ENCODE data around the gene GHRL.
"Not testable (repeated sequence)": the region's sequence is repeated elsewhere in the genome, so short reads cannot be mapped to it uniquely, and the experiment has no call there.

The GHRL gene

GRCh38 chr3:10322352-10322710, 29.6 kb upstream of the GHRL start:
- no peak for DNase-seq

- DNase-seq = no peak
These were observed 29.0 kb upstream of the GHRL start for GRCh38 chr3:10321630-10322351.

GRCh38 chr3:10320320-10320677, 27.6 kb upstream of the GHRL start:
- no peak for DNase-seq

GRCh38 chr3:10319804-10320203, 27.1 kb upstream of the GHRL start:
- DNase-seq = peak; percentile 21

- no peak for DNase-seq
These were observed 26.5 kb upstream of the GHRL start for GRCh38 chr3:10319251-10319650.

- DNase-seq = no peak
These were observed 25.2 kb upstream of the GHRL start for GRCh38 chr3:10317961-10318350.

GRCh38 chr3:10317311-10317960, 24.7 kb upstream of the GHRL start:
- DNase-seq = no peak

GRCh38 chr3:10315771-10316344, 23.1 kb upstream of the GHRL start:
- no peak for DNase-seq

- no peak for DNase-seq
These were observed 22.4 kb upstream of the GHRL start for GRCh38 chr3:10315101-10315500.

- no peak for DNase-seq
These were observed 20.1 kb upstream of the GHRL start for GRCh38 chr3:10312861-10313260.

GRCh38 chr3:10312391-10312790, 19.6 kb upstream of the GHRL start:
- no peak for DNase-seq

- no peak for DNase-seq
These were observed 19.0 kb upstream of the GHRL start for GRCh38 chr3:10311710-10312109.

GRCh38 chr3:10310578-10310977, 17.8 kb upstream of the GHRL start:
- DNase-seq = peak; percentile 59

GRCh38 chr3:10309736-10310135, 17.0 kb upstream of the GHRL start:
- DNase-seq = no peak

GRCh38 chr3:10308678-10309077, 15.9 kb upstream of the GHRL start:
- DNase-seq = no peak

GRCh38 chr3:10306156-10306555, 13.4 kb upstream of the GHRL start:
- DNase-seq = no peak

- no peak for DNase-seq
These were observed 12.7 kb upstream of the GHRL start for GRCh38 chr3:10305331-10305902.

- DNase-seq = no peak
These were observed 12.2 kb upstream of the GHRL start for GRCh38 chr3:10304905-10305304.

GRCh38 chr3:10303785-10304184, 11.0 kb upstream of the GHRL start:
- no peak for DNase-seq

GRCh38 chr3:10303105-10303504, 10.4 kb upstream of the GHRL start:
- no peak for DNase-seq

- no peak for DNase-seq
These were observed 7.3 kb upstream of the GHRL start for GRCh38 chr3:10300087-10300486.

GRCh38 chr3:10299679-10300078, 6.9 kb upstream of the GHRL start:
- DNase-seq = no peak

GRCh38 chr3:10299175-10299574, 6.4 kb upstream of the GHRL start:
- no peak for DNase-seq

GRCh38 chr3:10298064-10298463, 5.3 kb upstream of the GHRL start:
- not testable (repeated sequence) for DNase-seq

Measured in fibroblast of skin of right biceps (primary cell).